AG04450 (cell line): Measurements from ENCODE around the gene CMTM6. TPM values are rescaled to one million over a fixed set of nuclear protein-coding genes. Genes with fewer than 3 reads are reported as not detected.

Experiments used
- CTCF ChIA-PET: fragments of 300-600, 350-600 bp; formaldehyde crosslinking; extraction: SDS; loops from one replicate; lab custom pipeline; 2022; ENCODE audit warnings: antibody characterized with exemption, inconsistent platforms; lab: Charles Lee
- POLR2A ChIA-PET: fragments of 350-600 bp; formaldehyde crosslinking; extraction: SDS; loops from one replicate; lab custom pipeline; 2021; ENCODE audit warnings: antibody characterized with exemption, inconsistent platforms; lab: Yijun Ruan, JAX
- DNase-seq: peaks from one replicate; pipeline ENCODE4 v3.0.0-alpha.2; 2011; ENCODE audit warnings: low read depth, low spot score
- H3K27ac ChIP-seq: one replicate; pipeline ENCODE4 v1.5.1; 2012; ENCODE audit warnings: low read depth, low read length, control low read depth
- H3K27me3 ChIP-seq: one replicate; pipeline ENCODE4 v1.6.0; 2012; ENCODE audit warnings: low read length; ENCODE audit not compliant: control insufficient read depth, insufficient read depth
- H3K4me3 ChIP-seq: 2 replicates; pipeline ENCODE4 v1.5.1; 2011; ENCODE audit warnings: mild to moderate bottlenecking, low read depth, low read length, control low read depth
- H3K9me3 ChIP-seq: 2 replicates; pipeline ENCODE4 v1.5.1; 2012; ENCODE audit warnings: low read length; ENCODE audit not compliant: control insufficient read depth, insufficient read depth
- polyA plus RNA-seq: library from polyadenylated mRNA; depleted of rRNA; stranded (reverse); fragments of >200 nt; gene quantifications from 2 replicates; pipeline ENCODE4 v1.2.3, GENCODE V29; 2011
- TF ChIP-seq, protein P1 (sequence below): IDR thresholded peaks from 2 replicates; pipeline ENCODE4 v1.5.1; 2011; ENCODE audit warnings: low read depth, low read length, control low read depth, inconsistent platforms

CMTM6 gene
- polyA plus RNA-seq, 1 experiment, result 76.3 TPM

DNA sequence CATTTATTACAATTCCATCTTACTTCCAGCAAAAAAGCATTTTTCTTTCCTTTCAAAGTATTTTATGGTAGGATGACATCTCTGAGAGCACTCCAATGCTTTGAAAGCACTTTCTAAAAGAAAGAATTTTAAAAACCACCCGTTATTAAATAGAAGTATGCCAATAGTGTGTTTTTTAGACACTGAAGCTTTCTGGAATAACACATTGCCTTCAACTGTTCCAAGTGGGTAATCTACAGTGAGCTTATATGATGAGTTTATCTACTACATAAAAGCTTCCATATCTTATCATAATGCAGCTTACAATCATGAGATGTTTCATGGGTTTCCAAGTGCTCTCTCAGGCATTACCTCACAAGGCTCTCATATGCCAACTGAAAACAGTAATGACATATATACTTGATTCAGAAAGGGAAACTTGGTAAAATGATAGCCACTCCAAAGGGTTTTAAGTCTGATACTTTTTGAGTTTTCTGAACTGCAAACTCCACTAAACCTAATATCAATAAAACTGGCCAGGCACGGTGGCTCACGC lies 14.1 kb downstream of the CMTM6 start:
- Histone ChIP-seq H3K9me3 (no peaks in the 10 kb centered on the region), H3K4me3 (no peak overlapping the region), H3K27me3 (no peaks in the 10 kb centered on the region), H3K27ac (no peak overlapping the region)
- TF ChIP-seq, protein P1, sequence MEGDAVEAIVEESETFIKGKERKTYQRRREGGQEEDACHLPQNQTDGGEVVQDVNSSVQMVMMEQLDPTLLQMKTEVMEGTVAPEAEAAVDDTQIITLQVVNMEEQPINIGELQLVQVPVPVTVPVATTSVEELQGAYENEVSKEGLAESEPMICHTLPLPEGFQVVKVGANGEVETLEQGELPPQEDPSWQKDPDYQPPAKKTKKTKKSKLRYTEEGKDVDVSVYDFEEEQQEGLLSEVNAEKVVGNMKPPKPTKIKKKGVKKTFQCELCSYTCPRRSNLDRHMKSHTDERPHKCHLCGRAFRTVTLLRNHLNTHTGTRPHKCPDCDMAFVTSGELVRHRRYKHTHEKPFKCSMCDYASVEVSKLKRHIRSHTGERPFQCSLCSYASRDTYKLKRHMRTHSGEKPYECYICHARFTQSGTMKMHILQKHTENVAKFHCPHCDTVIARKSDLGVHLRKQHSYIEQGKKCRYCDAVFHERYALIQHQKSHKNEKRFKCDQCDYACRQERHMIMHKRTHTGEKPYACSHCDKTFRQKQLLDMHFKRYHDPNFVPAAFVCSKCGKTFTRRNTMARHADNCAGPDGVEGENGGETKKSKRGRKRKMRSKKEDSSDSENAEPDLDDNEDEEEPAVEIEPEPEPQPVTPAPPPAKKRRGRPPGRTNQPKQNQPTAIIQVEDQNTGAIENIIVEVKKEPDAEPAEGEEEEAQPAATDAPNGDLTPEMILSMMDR, result no peak
- POLR2A ChIA-PET, result no interaction called here
- DNase-seq, result no peak
- CTCF ChIA-PET, result interaction anchor here (2.0 kb wide), 1 partner anchor 21 kb away, joined by 6 read pairs; no protein-coding TSS in a partner anchor

DNA sequence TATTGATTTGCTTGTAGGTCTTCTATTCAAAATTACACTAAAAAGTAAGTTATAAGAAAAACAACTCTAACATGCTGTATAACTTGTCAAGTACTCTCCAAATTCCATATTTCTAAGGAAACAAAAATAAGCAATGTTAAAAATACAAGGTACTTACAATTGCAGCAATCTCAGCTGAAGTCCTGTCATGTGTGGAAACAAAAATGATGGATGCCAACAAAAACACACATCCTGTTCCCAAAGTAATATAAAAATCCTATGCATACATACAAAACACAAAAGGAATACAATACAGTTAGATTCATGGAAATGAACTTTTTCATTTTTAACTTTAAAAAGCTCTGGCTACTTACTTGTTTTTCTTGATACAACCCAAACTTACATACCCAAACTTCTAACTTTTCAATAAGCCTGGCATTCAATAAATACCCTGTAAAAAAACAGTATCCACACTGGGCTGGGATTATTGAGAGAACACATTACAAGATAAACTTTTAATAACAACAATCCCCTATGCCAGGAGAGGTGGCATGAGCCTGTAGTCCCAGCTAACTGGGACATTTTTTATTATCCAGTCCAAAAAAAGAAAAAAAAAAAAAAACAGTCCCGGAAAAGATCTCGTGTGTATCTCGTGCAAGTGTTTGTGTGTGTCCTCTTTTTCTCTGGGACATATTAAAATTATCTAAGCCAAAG lies 14.7 kb downstream of the CMTM6 start:
- Histone ChIP-seq H3K27ac (no peak overlapping the region), H3K27me3 (no peaks in the 10 kb centered on the region), H3K4me3 (no peak overlapping the region), H3K9me3 (no peaks in the 10 kb centered on the region)
- ChIA-PET CTCF (interaction anchor here (2.0 kb wide), 1 partner anchor 20 kb away, joined by 6 read pairs; no protein-coding TSS in a partner anchor), POLR2A (no interaction called here)
- TF ChIP-seq, protein P1, result no peak
- no peak for DNase-seq

DNA sequence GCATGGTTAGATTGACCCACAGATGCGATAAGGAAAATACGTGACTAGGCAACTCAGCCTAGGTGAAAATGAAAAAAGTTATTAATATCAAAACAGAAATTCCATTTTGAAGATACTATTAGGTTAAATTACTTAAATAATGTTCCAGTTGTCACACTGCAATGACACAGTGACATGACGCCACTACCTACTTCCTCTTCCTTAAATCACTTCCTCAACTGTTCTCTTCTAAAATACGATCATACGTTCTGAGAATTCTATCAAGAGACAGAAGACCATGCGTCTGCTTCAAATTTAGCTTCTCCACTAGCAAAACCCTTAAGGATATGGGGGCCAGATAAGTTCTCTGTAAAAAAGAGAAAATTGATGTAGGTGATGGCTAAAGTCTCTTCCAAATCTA lies 18.2 kb downstream of the CMTM6 start:
- no peaks in the 10 kb centered on the region for H3K9me3 ChIP-seq
- CTCF ChIA-PET, result interaction anchor here (1.6 kb wide), 1 partner anchor 16 kb away, joined by 10 read pairs; no protein-coding TSS in a partner anchor
- TF ChIP-seq, protein P1, result no peak
- H3K27me3 ChIP-seq, result no peaks in the 10 kb centered on the region
- no peak overlapping the region for H3K4me3 ChIP-seq
- no peak overlapping the region for H3K27ac ChIP-seq
- POLR2A ChIA-PET, result no interaction called here
- DNase-seq, result no peak

DNA sequence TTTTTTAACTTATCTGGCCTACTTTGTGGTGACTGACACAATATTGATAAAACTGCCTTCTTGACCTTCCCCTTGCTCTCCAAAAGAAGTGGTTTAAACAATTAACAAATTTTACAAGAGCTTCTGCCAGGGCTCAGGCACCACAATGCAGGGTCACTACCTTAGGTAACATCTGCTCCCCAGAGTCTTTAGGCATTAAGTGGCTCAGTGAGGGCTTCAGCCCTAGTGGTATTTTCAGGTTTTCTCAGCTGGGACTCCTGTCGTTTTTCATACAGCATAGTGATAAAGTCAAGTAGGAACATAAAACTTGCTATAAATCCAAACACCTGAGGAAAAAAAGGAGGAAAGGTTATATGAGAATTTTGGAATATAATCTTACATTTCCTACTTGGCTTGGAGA lies 18.9 kb downstream of the CMTM6 start:
- ChIA-PET CTCF (interaction anchor here (4.6 kb wide), 1 partner anchor 15 kb away, joined by 30 read pairs; no protein-coding TSS in a partner anchor), POLR2A (no interaction called here)
- no peaks in the 10 kb centered on the region for H3K27me3 ChIP-seq
- TF ChIP-seq, protein P1, result no peak
- H3K4me3 ChIP-seq, result no peak overlapping the region
- DNase-seq, result no peak
- H3K9me3 ChIP-seq, result no peaks in the 10 kb centered on the region
- H3K27ac ChIP-seq, result no peak overlapping the region

DNA sequence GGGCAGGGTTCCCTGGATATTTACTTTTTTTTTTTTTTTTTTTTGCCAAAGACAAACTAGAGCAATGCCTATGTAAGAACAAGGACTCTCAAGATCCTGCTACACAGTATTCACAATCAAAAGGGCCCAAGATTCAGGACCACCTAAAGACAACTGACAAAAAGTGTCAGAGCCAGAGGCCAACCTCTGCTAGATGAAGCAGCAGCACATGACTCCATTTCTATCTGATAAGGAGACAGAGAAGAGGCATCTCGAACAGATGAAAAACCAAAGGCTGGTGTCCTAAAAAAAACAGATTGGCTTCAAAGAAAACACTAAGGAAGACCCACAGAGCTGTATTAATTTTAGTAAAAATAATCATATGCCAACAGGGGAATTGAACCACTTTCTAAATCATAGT lies 20.0 kb downstream of the CMTM6 start:
- CTCF ChIA-PET, result interaction anchor here (0.6 to 4.6 kb wide), 2 partner anchors 14 to 1461 kb away, joined by 3 to 30 read pairs; no protein-coding TSS in a partner anchor
- TF ChIP-seq, protein P1, result no peak

More for the DNA sequence above, 20.0 kb downstream of the CMTM6 start:
- H3K27me3 ChIP-seq, result no peaks in the 10 kb centered on the region
- no peak for DNase-seq
- H3K27ac ChIP-seq, result no peak overlapping the region
- POLR2A ChIA-PET, result no interaction called here
- H3K9me3 ChIP-seq, result no peaks in the 10 kb centered on the region
- H3K4me3 ChIP-seq, result no peak overlapping the region
